B cell (primary cell): ENCODE results near the gene PNO1. TPM values are rescaled to one million over a fixed set of nuclear protein-coding genes. Genes with fewer than 3 reads are reported as not detected.

Source experiments
- ATAC-seq: fragments of 200-7000 bp; cut with Tn5 transposase; one replicate; pipeline ENCODE4 v1.10.0; 2021; ENCODE audit warnings: low read depth, mild to moderate bottlenecking, moderate number of reproducible peaks, moderate library complexity
- CTCF ChIA-PET: fragments of 350-600 bp; sonication (Branson Sonifier 250); formaldehyde crosslinking; loops from one replicate; lab custom pipeline; 2021; ENCODE audit warnings: antibody characterized with exemption, inconsistent platforms; lab: Charles Lee
- POLR2A ChIA-PET: fragments of 350-600 bp; sonication (Branson Sonifier 250); formaldehyde crosslinking; loops from one replicate; lab custom pipeline; 2021; ENCODE audit warnings: antibody characterized with exemption; lab: Charles Lee
- DNase-seq: peaks from one replicate; pipeline ENCODE4 v3.0.0; 2013
- H2AFZ ChIP-seq: 2 replicates; pipeline ENCODE4 v1.6.1; 2012; ENCODE audit warnings: mild to moderate bottlenecking, low read depth, low read length; ENCODE audit not compliant: insufficient read depth, poor library complexity, severe bottlenecking
- H3K27ac ChIP-seq, 2 donors: 1 replicate in 1 of 2; 2 replicates in 1 of 2; pipeline ENCODE4 v1.5.1; 2012 to 2013; ENCODE audit warnings: low read length in 2 of 2, mild to moderate bottlenecking in 2 of 2, moderate library complexity in 1 of 2
- H3K27me3 ChIP-seq, 4 experiments: fragments of 200-600 bp in 1 of 4; sonication (generic) in 1 of 4; replicated peaks in 1 of 4; 1 replicate in 2 of 4; 2 replicates in 2 of 4; pipeline versions ENCODE4 v1.6.1 to v1.7.0; 2013 to 2016; ENCODE audit warnings: low read length in 3 of 4, mild to moderate bottlenecking in 2 of 4, mixed read lengths in 1 of 4, moderate library complexity in 1 of 4; ENCODE audit not compliant: insufficient read depth in 4 of 4, control insufficient read depth in 3 of 4; ENCODE audit errors: control extremely low read depth in 1 of 4
- H3K36me3 ChIP-seq, 2 experiments: replicated peaks in 1 of 2; 1 replicate in 1 of 2; 2 replicates in 1 of 2; pipeline versions ENCODE4 v1.6.1 to v1.7.1; 2013; ENCODE audit warnings: low read length in 1 of 2; ENCODE audit not compliant: insufficient read depth in 2 of 2, control insufficient read depth in 1 of 2; ENCODE audit errors: control extremely low read depth in 1 of 2, extremely low read depth in 1 of 2
- H3K4me1 ChIP-seq, 2 donors: fragments of 200-600 bp in 1 of 2; sonication (generic) in 1 of 2; 1 replicate in 1 of 2; 2 replicates in 1 of 2; pipeline versions ENCODE4 v1.5.1 to v1.6.1; 2013 to 2017; ENCODE audit warnings: low read length in 2 of 2; ENCODE audit not compliant: control insufficient read depth in 2 of 2, insufficient read depth in 2 of 2
- H3K4me2 ChIP-seq: replicated peaks from 2 replicates; pipeline ENCODE3; 2012; ENCODE audit warnings: mild to moderate bottlenecking, low read depth, low read length; ENCODE audit not compliant: poor library complexity, severe bottlenecking
- H3K4me3 ChIP-seq, 5 experiments: fragments of 200-600 bp in 1 of 5; sonication (generic) in 1 of 5; 1 replicate in 3 of 5; 2 replicates in 2 of 5; pipeline versions ENCODE4 v1.5.1 to v1.7.0; 2011 to 2016; ENCODE audit warnings: low read length in 4 of 5, mild to moderate bottlenecking in 4 of 5, low read depth in 2 of 5, control low read depth in 1 of 5, moderate library complexity in 1 of 5; ENCODE audit not compliant: insufficient read depth in 1 of 5; ENCODE audit errors: control extremely low read depth in 1 of 5, extremely low read depth in 1 of 5
- H3K79me2 ChIP-seq: fragments of 200-600 bp; sonication (generic); one replicate; pipeline ENCODE4 v1.6.0; 2016; ENCODE audit warnings: low read length; ENCODE audit not compliant: control insufficient read depth, insufficient read depth
- H3K9ac ChIP-seq: fragments of 200-600 bp; sonication (generic); 2 replicates; pipeline ENCODE4 v1.6.1; 2017; ENCODE audit warnings: mild to moderate bottlenecking, low read length, moderate library complexity
- H3K9me3 ChIP-seq, 3 donors: one replicate each; pipeline versions ENCODE4 v1.6.1 to v1.7.1; 2013; ENCODE audit warnings: low read length in 2 of 3; ENCODE audit not compliant: control insufficient read depth in 2 of 3, insufficient read depth in 1 of 3; ENCODE audit errors: control extremely low read depth in 1 of 3
- H4K20me1 ChIP-seq: 2 replicates; pipeline ENCODE4 v1.6.0; 2012; ENCODE audit warnings: mild to moderate bottlenecking, low read length; ENCODE audit not compliant: insufficient read depth, control insufficient read depth, poor library complexity, severe bottlenecking
- H3K27ac Mint-ChIP-seq: one replicate; pipeline ENCODE4 v1.8.0; 2021; ENCODE audit warnings: mixed read lengths
- H3K27me3 Mint-ChIP-seq: one replicate; pipeline ENCODE4 v1.8.0; 2021; ENCODE audit warnings: mixed read lengths
- H3K4me1 Mint-ChIP-seq: one replicate; pipeline ENCODE4 v1.8.0; 2021; ENCODE audit warnings: mixed read lengths
- H3K4me3 Mint-ChIP-seq: one replicate; pipeline ENCODE4 v1.8.0; 2021; ENCODE audit warnings: mixed read lengths
- H3K9me3 Mint-ChIP-seq: one replicate; pipeline ENCODE4 v1.8.0; 2022; ENCODE audit warnings: mixed read lengths; ENCODE audit not compliant: insufficient read depth
- CTCF ChIP-seq: fragments of 200-600 bp; IDR thresholded peaks from one replicate; pipeline ENCODE4 v1.8.0; 2022; ENCODE audit warnings: antibody characterized with exemption, mild to moderate bottlenecking
- EZH2 ChIP-seq: IDR thresholded peaks from 2 replicates; pipeline ENCODE4 v1.6.1; 2012; ENCODE audit warnings: borderline replicate concordance, low read depth, mild to moderate bottlenecking, moderate library complexity, low read length; ENCODE audit not compliant: insufficient read depth, poor library complexity, severe bottlenecking
- WGBS: methylation state at CpG from one replicate; pipeline ENCODE4 v1.1.5; 2013; ENCODE audit warnings: missing lambda C conversion rate; ENCODE audit not compliant: insufficient coverage; 5-methylcytosine and 5-hydroxymethylcytosine counted together
- intact Hi-C: fragments of 100-400 bp; cut with micrococcal nuclease; formaldehyde crosslinking; loops from one replicate; pipeline ENCODE4 v1.10.0; 2022
- polyA plus RNA-seq: library from polyadenylated mRNA; depleted of rRNA; stranded (reverse); fragments of >200 nt; gene quantifications from 2 replicates; pipeline ENCODE4 v1.2.3, GENCODE V29; 2012
- total RNA-seq, 2 donors: library from RNA; stranded (reverse); fragments of 120-200 nt in 1 of 2; gene quantifications; 1 replicate in 1 of 2; 2 replicates in 1 of 2; pipeline versions ENCODE4 v1.2.3 to v1.2.4, GENCODE V29; 2013 to 2022

PNO1 gene
- total and polyA plus RNA-seq, 2 donors (not counting 1 experiment from before 2014, with no cell fraction given), result 4.7 to 12.3 TPM

GRCh38 chr2:68190991-68191731 is 33.5 kb downstream of the PNO1 start:
- TF ChIP-seq CTCF (no peak), EZH2 (no peak)
- WGBS, result no CpG with 5 or more reads among the region's 3 CpGs

DNA sequence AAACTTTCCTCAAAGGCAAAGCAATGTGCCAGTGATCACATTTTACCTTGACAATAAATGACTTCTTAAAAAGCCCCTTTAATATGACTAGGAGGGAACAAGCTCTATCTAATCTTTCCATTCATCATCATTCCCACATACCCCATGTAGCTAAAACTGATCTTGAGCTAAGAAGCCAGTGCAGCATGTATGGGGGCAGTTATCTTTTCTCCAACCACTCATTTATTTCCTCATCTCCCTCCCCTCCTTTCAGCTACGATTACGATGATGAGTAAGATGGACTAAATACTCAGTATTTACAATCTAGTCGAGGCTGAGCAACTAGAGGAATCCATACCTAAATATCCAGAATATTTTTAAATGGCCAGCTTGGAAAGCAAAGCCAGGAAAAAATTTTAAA is 35.5 kb downstream of the PNO1 start:
- H3K4me3 Mint-ChIP-seq, result no peak overlapping the region
- H3K9me3 Mint-ChIP-seq, result no peaks in the 10 kb centered on the region
- ChIA-PET CTCF (interaction anchor here (0.9 to 6.5 kb wide), 4 partner anchors 33 to 249 kb away, joined by 3 to 63 read pairs (median 8); no protein-coding TSS in a partner anchor), POLR2A (no interaction called here)
- Histone ChIP-seq H3K36me3 (no peaks in the 10 kb centered on the region), H4K20me1 (peaks cover 41% of the 10 kb centered on the region), H3K9ac (no peak overlapping the region), H3K4me2 (no peak overlapping the region), H3K27me3 (no peaks in the 10 kb centered on the region), H3K27ac (peak overlapping the region in 1 of 2 donors; percentile 4), H2AFZ (no peak overlapping the region), H3K9me3 (no peaks in the 10 kb centered on the region), H3K79me2 (peaks cover 90% of the 10 kb centered on the region), H3K4me3 (no peak overlapping the region), H3K4me1 (peaks cover 8 to 16% of the 10 kb centered on the region in 2 donors)
- intact Hi-C loops, result no loop called here
- H3K4me1 Mint-ChIP-seq, result peaks cover 56% of the 10 kb centered on the region
- no peak for TF ChIP-seq CTCF
- no CpG with 5 or more reads among the region's 3 CpGs for WGBS
- ATAC-seq (no peak), DNase-seq (no peak)
- no peak overlapping the region for H3K27ac Mint-ChIP-seq
- no peaks in the 10 kb centered on the region for H3K27me3 Mint-ChIP-seq

More at GRCh38 chr2:68190991-68191731, 33.5 kb downstream of the PNO1 start:
- Histone ChIP-seq H3K4me1 (peaks cover 8 to 14% of the 10 kb centered on the region in 2 donors), H4K20me1 (peaks cover 43% of the 10 kb centered on the region), H2AFZ (no peak overlapping the region), H3K4me3 (no peak overlapping the region), H3K27me3 (no peaks in the 10 kb centered on the region), H3K27ac (peak overlapping the region in 1 of 2 donors; percentile 62), H3K4me2 (no peak overlapping the region), H3K79me2 (peaks cover 86% of the 10 kb centered on the region), H3K9ac (no peak overlapping the region), H3K36me3 (peaks cover 3 to 12% of the 10 kb centered on the region in 2 experiments), H3K9me3 (no peaks in the 10 kb centered on the region)
- intact Hi-C loops, result no loop called here
- CTCF ChIA-PET, result interaction anchor here (1.1 to 2.9 kb wide), 5 partner anchors 13 to 251 kb away, joined by 3 to 11 read pairs (median 5); no protein-coding TSS in a partner anchor
- Mint-ChIP-seq H3K4me3 (no peak overlapping the region), H3K27ac (no peak overlapping the region), H3K4me1 (peaks cover 48% of the 10 kb centered on the region), H3K9me3 (no peaks in the 10 kb centered on the region), H3K27me3 (no peaks in the 10 kb centered on the region)
- no peak for ATAC-seq
- POLR2A ChIA-PET, result no interaction called here
- DNase-seq, result no peak
